Measurements from ENCODE around the gene ACOX2.

- TF ChIP-seq POLR2AphosphoS5 (IDR thresholded peaks at IDR 0.05; ENCODE audit: low read depth, low read length) (no peak), CTCF (IDR thresholded peaks at IDR 0.05) (no peak), REST (IDR thresholded peaks at IDR 0.05; ENCODE audit: insufficient read depth in 1 of 2, low read depth in 2 of 2, low read length in 1 of 2) (no peak), TCF7L2 (IDR thresholded peaks at IDR 0.05; ENCODE audit: low read depth, low read length) (no peak), SIN3A (IDR thresholded peaks at IDR 0.05; ENCODE audit: borderline replicate concordance, insufficient read depth, low read depth, low read length) (no peak)
These were observed 39.7 kb upstream of the ACOX2 start for GRCh38 chr3:58576716-58577115.
